HEK293T (cell line): ENCODE data around the gene CPAMD8.

ENCODE experiments used
- CTCF ChIA-PET: fragments of 350-600 bp; formaldehyde crosslinking; extraction: SDS; loops from one replicate; lab custom pipeline; 2021; ENCODE audit warnings: antibody characterized with exemption, inconsistent platforms; lab: Yijun Ruan, JAX
- POLR2A ChIA-PET: fragments of 350-600 bp; formaldehyde crosslinking; extraction: SDS; loops from one replicate; lab custom pipeline; 2020; ENCODE audit warnings: antibody characterized with exemption, inconsistent platforms; lab: Yijun Ruan, JAX
- DNase-seq: peaks from one replicate; pipeline ENCODE4 v3.0.0; 2012; ENCODE audit warnings: mixed read lengths; ENCODE audit errors: extremely low spot score
- ARNT ChIP-seq: fragments of 450-650 bp; IDR thresholded peaks from 2 replicates; pipeline ENCODE4 v1.6.1; 2017; ENCODE audit warnings: mild to moderate bottlenecking
- BHLHE40 ChIP-seq: fragments of 450-650 bp; IDR thresholded peaks from 2 replicates; pipeline ENCODE4 v1.6.1; 2016; ENCODE audit warnings: mild to moderate bottlenecking, moderate library complexity, borderline replicate concordance
- CTBP1 ChIP-seq: fragments of 450-650 bp; IDR thresholded peaks from 2 replicates; pipeline ENCODE4 v1.6.1; 2016; ENCODE audit warnings: borderline replicate concordance
- ELF4 ChIP-seq: fragments of 450-650 bp; IDR thresholded peaks from 2 replicates; pipeline ENCODE4 v1.6.1; 2017; ENCODE audit warnings: antibody characterized with exemption
- FOXA1 ChIP-seq: fragments of 450-650 bp; IDR thresholded peaks from 2 replicates; pipeline ENCODE4 v1.6.1; 2016; ENCODE audit warnings: mild to moderate bottlenecking
- FOXK2 ChIP-seq: fragments of 450-650 bp; IDR thresholded peaks from 2 replicates; pipeline ENCODE4 v1.6.1; 2016; ENCODE audit warnings: mild to moderate bottlenecking
- FOXM1 ChIP-seq: fragments of 450-650 bp; IDR thresholded peaks from 2 replicates; pipeline ENCODE4 v1.6.1; 2017; ENCODE audit warnings: mild to moderate bottlenecking, borderline replicate concordance
- HDGF ChIP-seq: fragments of 450-650 bp; IDR thresholded peaks from 2 replicates; pipeline ENCODE4 v1.6.1; 2017; ENCODE audit warnings: antibody characterized with exemption, borderline replicate concordance
- L3MBTL2 ChIP-seq: fragments of 450-650 bp; conservative IDR thresholded peaks from 2 replicates; pipeline ENCODE4 v1.6.1; 2016; ENCODE audit warnings: mild to moderate bottlenecking
- LEF1 ChIP-seq: fragments of 450-650 bp; IDR thresholded peaks from 2 replicates; pipeline ENCODE4 v1.6.1; 2017; ENCODE audit warnings: mild to moderate bottlenecking, borderline replicate concordance
- NFRKB ChIP-seq: fragments of 450-650 bp; IDR thresholded peaks from 2 replicates; pipeline ENCODE4 v1.6.1; 2016; ENCODE audit warnings: mild to moderate bottlenecking, moderate library complexity
- PKNOX1 ChIP-seq: fragments of 450-650 bp; IDR thresholded peaks from 2 replicates; pipeline ENCODE4 v1.6.1; 2016
- SP1 ChIP-seq: fragments of 450-650 bp; IDR thresholded peaks from 2 replicates; pipeline ENCODE4 v1.6.1; 2017
- SUZ12 ChIP-seq: fragments of 450-650 bp; IDR thresholded peaks from 2 replicates; pipeline ENCODE4 v1.6.1; 2016; ENCODE audit warnings: mild to moderate bottlenecking
- TARDBP ChIP-seq: fragments of 450-650 bp; IDR thresholded peaks from 2 replicates; pipeline ENCODE4 v1.6.1; 2016
- ZNF384 ChIP-seq: fragments of 450-650 bp; IDR thresholded peaks from 2 replicates; pipeline ENCODE4 v1.6.1; 2016

Gene CPAMD8

GRCh38 chr19:17073869-17074633 is 47.4 kb upstream of the CPAMD8 start:
- POLR2A ChIA-PET, result interaction anchor here (0.6 to 1.2 kb wide), 3 partner anchors 231 to 577 kb away, joined by 3 read pairs; partner anchors contain the start of gene C19orf44
- no peak for DNase-seq
- CTCF ChIA-PET, result no interaction called here

GRCh38 chr19:17070912-17071311 is 44.3 kb upstream of the CPAMD8 start:
- POLR2A ChIA-PET, result no interaction called here
- CTCF ChIA-PET, result no interaction called here
- DNase-seq, result no peak
- TF ChIP-seq FOXK2 (no peak), ZNF384 (no peak), SUZ12 (no peak), HDGF (no peak), NFRKB (no peak), L3MBTL2 (no peak), PKNOX1 (no peak), ELF4 (no peak), ARNT (no peak), CTBP1 (no peak), BHLHE40 (no peak), FOXA1 (no peak), LEF1 (no peak), SP1 (no peak), FOXM1 (no peak), TARDBP (no peak)

More at GRCh38 chr19:17073869-17074633, 47.4 kb upstream of the CPAMD8 start:
- no peak for TF ChIP-seq SUZ12
- no peak for TF ChIP-seq FOXM1
- TF ChIP-seq ELF4, result no peak
- TF ChIP-seq SP1, result no peak
- TF ChIP-seq BHLHE40, result no peak
- TF ChIP-seq ARNT, result no peak
- no peak for TF ChIP-seq LEF1
- no peak for TF ChIP-seq TARDBP
- no peak for TF ChIP-seq L3MBTL2
- TF ChIP-seq HDGF, result no peak
- no peak for TF ChIP-seq NFRKB
- TF ChIP-seq FOXK2, result no peak
- no peak for TF ChIP-seq PKNOX1

GRCh38 chr19:17070421-17070820 is 43.8 kb upstream of the CPAMD8 start:
- no peak for TF ChIP-seq ARNT
- TF ChIP-seq HDGF, result no peak
- no peak for TF ChIP-seq L3MBTL2
- TF ChIP-seq ELF4, result no peak
- TF ChIP-seq NFRKB, result no peak
- TF ChIP-seq FOXK2, result no peak
- no peak for TF ChIP-seq SP1
- no peak for TF ChIP-seq FOXA1
- TF ChIP-seq LEF1, result no peak
- no peak for TF ChIP-seq TARDBP
- TF ChIP-seq PKNOX1, result no peak
- no peak for TF ChIP-seq ZNF384
- no peak for TF ChIP-seq SUZ12
- TF ChIP-seq BHLHE40, result no peak
- TF ChIP-seq FOXM1, result no peak
- no peak for TF ChIP-seq CTBP1
- POLR2A ChIA-PET, result no interaction called here
- DNase-seq, result no peak
- CTCF ChIA-PET, result no interaction called here

- POLR2A ChIA-PET, result interaction anchor here (0.8 to 1.0 kb wide), 2 partner anchors 13 to 136 kb away, joined by 3 read pairs; no protein-coding TSS in a partner anchor
- DNase-seq, result no peak
- CTCF ChIA-PET, result no interaction called here
- no peak for TF ChIP-seq SUZ12
- no peak for TF ChIP-seq ELF4
- TF ChIP-seq FOXM1, result no peak
- no peak for TF ChIP-seq TARDBP
- no peak for TF ChIP-seq ARNT
- no peak for TF ChIP-seq FOXA1
- no peak for TF ChIP-seq ZNF384
- TF ChIP-seq SP1, result no peak
- TF ChIP-seq CTBP1, result no peak
- no peak for TF ChIP-seq PKNOX1
- TF ChIP-seq NFRKB, result no peak
- TF ChIP-seq L3MBTL2, result no peak
- no peak for TF ChIP-seq BHLHE40
- TF ChIP-seq HDGF, result no peak
Observed at GRCh38 chr19:17069193-17069592, 42.6 kb upstream of the CPAMD8 start.

GRCh38 chr19:17063428-17063827 is 36.8 kb upstream of the CPAMD8 start:
- TF ChIP-seq SP1, result no peak
- no peak for TF ChIP-seq HDGF
- DNase-seq, result no peak
- ChIA-PET CTCF (no interaction called here), POLR2A (no interaction called here)
